ENCODE results near the gene PCDHA6.
"Not testable (repeated sequence)": the region's sequence is repeated elsewhere in the genome, so short reads cannot be mapped to it uniquely, and the experiment has no call there.

The PCDHA6 gene

GRCh38 chr5:140822281-140822629 lies 5.5 kb upstream of the PCDHA6 start:
- no peak for DNase-seq (ENCODE audit: low read depth)

GRCh38 chr5:140822969-140823368 lies 4.8 kb upstream of the PCDHA6 start:
- DNase-seq (ENCODE audit: low read depth), result not testable (repeated sequence)

- no peak for DNase-seq (ENCODE audit: low read depth)
Measured at GRCh38 chr5:140823475-140823874, 4.3 kb upstream of the PCDHA6 start.

GRCh38 chr5:140828362-140828737 lies 590 bp downstream of the PCDHA6 start:
- no peak for DNase-seq (ENCODE audit: low read depth)

GRCh38 chr5:140829511-140830501 lies 2.0 kb downstream of the PCDHA6 start:
- DNase-seq (ENCODE audit: low read depth), result not testable (repeated sequence)

- DNase-seq (ENCODE audit: low read depth), result no peak
Measured at GRCh38 chr5:140833993-140834392, 6.2 kb downstream of the PCDHA6 start, which contains the start of gene PCDHA7. Gene PCDHA7 (plus strand): TSS chr5:140834269. CDS start chr5:140834384, 115 bp downstream.

- not testable (repeated sequence) for DNase-seq (ENCODE audit: low read depth)
Measured at GRCh38 chr5:140834439-140835008, 6.8 kb downstream of the PCDHA6 start.

- DNase-seq (ENCODE audit: low read depth), result no peak
Measured at GRCh38 chr5:140835622-140836510, 8.1 kb downstream of the PCDHA6 start.

GRCh38 chr5:140840978-140841962 lies 13.5 kb downstream of the PCDHA6 start, which contains the start of gene PCDHA8:
Gene PCDHA8 (plus strand): TSS chr5:140841187. CDS start chr5:140841322, 135 bp downstream.
- DNase-seq (ENCODE audit: low read depth), result no peak

GRCh38 chr5:140842798-140843733 lies 15.3 kb downstream of the PCDHA6 start:
- DNase-seq (ENCODE audit: low read depth), result no peak

- not testable (repeated sequence) for DNase-seq (ENCODE audit: low read depth)
Measured at GRCh38 chr5:140848139-140849102, 20.7 kb downstream of the PCDHA6 start, which contains the start of gene PCDHA9. Gene PCDHA9 (plus strand): TSS chr5:140848382. CDS start chr5:140848496, 114 bp downstream.

GRCh38 chr5:140849831-140850634 lies 22.3 kb downstream of the PCDHA6 start:
- not testable (repeated sequence) for DNase-seq (ENCODE audit: low read depth)

GRCh38 chr5:140855772-140856674 lies 28.3 kb downstream of the PCDHA6 start, which contains the start of gene PCDHA10:
Gene PCDHA10 (plus strand): TSS chr5:140855897. CDS start chr5:140856049, 152 bp downstream.
- no peak for DNase-seq (ENCODE audit: low read depth)

- no peak for DNase-seq (ENCODE audit: low read depth)
Measured at GRCh38 chr5:140857177-140857986, 29.6 kb downstream of the PCDHA6 start.

GRCh38 chr5:140857987-140858240 lies 30.2 kb downstream of the PCDHA6 start:
- no peak for DNase-seq (ENCODE audit: low read depth)
